Lung (tissue), 10 donors: ENCODE measurements around the gene NPIPA5. TPM values are rescaled to one million over a fixed set of nuclear protein-coding genes. Genes with fewer than 3 reads are reported as not detected.
"Not testable (repeated sequence)": the region's sequence is repeated elsewhere in the genome, so short reads cannot be mapped to it uniquely, and the experiment has no call there.

ENCODE experiments used
- ATAC-seq: fragments of 200-7000 bp; cut with Tn5 transposase; one replicate; pipeline ENCODE4 v1.9.1; 2020; ENCODE audit warnings: moderate number of reproducible peaks; ENCODE audit not compliant: insufficient read depth, low FRiP score
- DNase-seq, 3 donors: peaks; one replicate each; pipeline ENCODE4 v3.0.0-alpha.2; 2013 to 2017
- H3K27ac ChIP-seq, 2 donors: one replicate each; pipeline ENCODE4 v1.5.1; 2013; ENCODE audit warnings: mild to moderate bottlenecking in 2 of 2, moderate library complexity in 2 of 2, control low read depth in 1 of 2, inconsistent platforms in 1 of 2, low read depth in 1 of 2, low read length in 1 of 2
- H3K27me3 ChIP-seq, 3 donors: one replicate each; pipeline ENCODE4 v1.5.1; 2013; ENCODE audit warnings: low read length in 2 of 3; ENCODE audit not compliant: control insufficient read depth in 3 of 3, insufficient read depth in 3 of 3
- H3K36me3 ChIP-seq, 4 donors: one replicate each; pipeline ENCODE4 v1.5.1; 2013; ENCODE audit warnings: low read length in 4 of 4, mild to moderate bottlenecking in 1 of 4, moderate library complexity in 1 of 4; ENCODE audit not compliant: control insufficient read depth in 4 of 4, insufficient read depth in 4 of 4
- H3K4me1 ChIP-seq, 5 donors: one replicate each; pipeline ENCODE4 v1.5.1; 2013; ENCODE audit warnings: low read length in 5 of 5, mild to moderate bottlenecking in 2 of 5, moderate library complexity in 1 of 5; ENCODE audit not compliant: control insufficient read depth in 5 of 5, insufficient read depth in 5 of 5
- H3K4me3 ChIP-seq: one replicate; pipeline ENCODE4 v1.5.1; 2013; ENCODE audit warnings: mild to moderate bottlenecking, control low read depth, moderate library complexity
- H3K9ac ChIP-seq, 2 donors: one replicate each; pipeline ENCODE4 v1.5.1; 2013; ENCODE audit warnings: low read length in 2 of 2, control low read depth in 1 of 2; ENCODE audit not compliant: insufficient read depth in 1 of 2
- H3K9me3 ChIP-seq, 4 donors: one replicate each; pipeline ENCODE4 v1.5.1; 2013; ENCODE audit warnings: low read length in 3 of 4, mild to moderate bottlenecking in 1 of 4, moderate library complexity in 1 of 4; ENCODE audit not compliant: control insufficient read depth in 4 of 4, insufficient read depth in 3 of 4
- WGBS, 2 donors: extraction: QIAGEN DNeasy Blood & Tissue Kit; methylation state at CpG; one replicate each; pipeline ENCODE4 v1.1.7; 2013; 5-methylcytosine and 5-hydroxymethylcytosine counted together
- polyA plus RNA-seq, 2 donors: library from polyadenylated mRNA; stranded (reverse); fragments of 200-250 nt; gene quantifications; one replicate each; pipeline ENCODE4 v1.2.1, GENCODE V29; 2013
- total RNA-seq, 2 donors: library from RNA; depleted of rRNA in 1 of 2; stranded (reverse); fragments of >200 nt in 1 of 2; gene quantifications; one replicate each; pipeline ENCODE4 v1.2.1, GENCODE V29; 2014 to 2021
- donor health status: Bipolar disorder and iron deficiency.
- donor health status: healthy.
- donor health status: DM: yes; HTN: yes; CAD: no.

The NPIPA5 gene
- total and polyA plus RNA-seq, 4 donors: 2.4 to 28.8 (median 8.3) TPM; not detected in 1

- ATAC-seq, H3K36me3 ChIP-seq, DNase-seq, H3K9ac ChIP-seq, H3K4me1 ChIP-seq, H3K4me3 ChIP-seq, H3K9me3 ChIP-seq, H3K27me3 ChIP-seq, H3K27ac ChIP-seq: not testable (repeated sequence)
- WGBS, 2 donors: 84 to 91% methylated on average over 6 of the region's 6 CpGs
Observed at GRCh38 chr16:15388060-15388459, 10.0 kb upstream of the NPIPA5 start.

- H3K36me3 ChIP-seq, H3K9ac ChIP-seq, H3K27ac ChIP-seq, H3K9me3 ChIP-seq, DNase-seq, H3K27me3 ChIP-seq, ATAC-seq, H3K4me3 ChIP-seq, H3K4me1 ChIP-seq: not testable (repeated sequence)
- 58 to 86% methylated on average over 3 of the region's 3 CpGs for WGBS, 2 donors
Observed at GRCh38 chr16:15382810-15383209, 4.7 kb upstream of the NPIPA5 start.

DNA sequence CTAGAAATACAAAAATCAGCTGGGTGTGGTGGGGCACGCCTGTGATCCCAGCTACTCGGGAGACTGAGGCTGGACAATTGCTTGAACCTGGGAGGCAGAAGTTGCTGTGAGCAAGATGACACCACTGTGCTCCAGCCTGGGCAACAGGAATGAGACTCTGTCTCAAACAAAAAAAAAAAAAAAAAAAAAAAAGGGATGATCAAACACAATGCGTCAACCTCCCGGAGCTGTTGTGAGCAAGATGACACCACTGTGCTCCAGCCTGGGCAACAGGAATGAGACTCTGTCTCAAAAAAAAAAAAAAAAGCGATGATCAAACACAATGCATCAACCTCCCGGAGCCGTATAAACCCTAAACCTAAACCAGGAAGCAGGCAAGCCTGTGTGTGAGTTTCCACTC lies 20.6 kb downstream of the NPIPA5 start:
- H3K4me3 ChIP-seq, H3K36me3 ChIP-seq: not testable (repeated sequence)
- 82 to 89% methylated on average over 3 of the region's 7 CpGs for WGBS, 2 donors

GRCh38 chr16:15354846-15355245 lies 23.2 kb downstream of the NPIPA5 start:
- not testable (repeated sequence) for H3K4me1 ChIP-seq, H3K9ac ChIP-seq, H3K27ac ChIP-seq, H3K27me3 ChIP-seq, H3K4me3 ChIP-seq, DNase-seq, ATAC-seq, H3K36me3 ChIP-seq, H3K9me3 ChIP-seq
- no CpG with 5 or more reads among the region's 2 CpGs for WGBS, 2 donors

More for the DNA sequence above, 20.6 kb downstream of the NPIPA5 start:
- DNase-seq, H3K4me1 ChIP-seq, H3K9me3 ChIP-seq, ATAC-seq, H3K27ac ChIP-seq, H3K27me3 ChIP-seq, H3K9ac ChIP-seq: not testable (repeated sequence)

GRCh38 chr16:15352852-15353251 lies 25.2 kb downstream of the NPIPA5 start:
- WGBS, 2 donors: 77 to 81% methylated on average over 1 of the region's 3 CpGs
- H3K27ac ChIP-seq, H3K9me3 ChIP-seq, H3K4me1 ChIP-seq, H3K9ac ChIP-seq, H3K36me3 ChIP-seq, DNase-seq, H3K27me3 ChIP-seq, ATAC-seq, H3K4me3 ChIP-seq: not testable (repeated sequence)

- WGBS, 2 donors: no CpG with 5 or more reads among the region's 5 CpGs
- not testable (repeated sequence) for H3K9me3 ChIP-seq, ATAC-seq, H3K4me1 ChIP-seq, H3K36me3 ChIP-seq, H3K4me3 ChIP-seq, H3K27ac ChIP-seq, DNase-seq, H3K9ac ChIP-seq, H3K27me3 ChIP-seq
Observed at GRCh38 chr16:15351745-15352144, 26.3 kb downstream of the NPIPA5 start.

GRCh38 chr16:15351251-15351650 lies 26.8 kb downstream of the NPIPA5 start:
- H3K27me3 ChIP-seq, H3K27ac ChIP-seq, H3K36me3 ChIP-seq, DNase-seq, H3K9me3 ChIP-seq, H3K4me3 ChIP-seq, ATAC-seq, H3K4me1 ChIP-seq, H3K9ac ChIP-seq: not testable (repeated sequence)
- no CpG with 5 or more reads among the region's 11 CpGs for WGBS, 2 donors

GRCh38 chr16:15348721-15349120 lies 29.4 kb downstream of the NPIPA5 start:
- H3K36me3 ChIP-seq, H3K27me3 ChIP-seq, H3K9ac ChIP-seq, H3K4me3 ChIP-seq, DNase-seq, ATAC-seq, H3K9me3 ChIP-seq, H3K27ac ChIP-seq, H3K4me1 ChIP-seq: not testable (repeated sequence)
- no CpG with 5 or more reads among the region's 7 CpGs for WGBS, 2 donors

DNA sequence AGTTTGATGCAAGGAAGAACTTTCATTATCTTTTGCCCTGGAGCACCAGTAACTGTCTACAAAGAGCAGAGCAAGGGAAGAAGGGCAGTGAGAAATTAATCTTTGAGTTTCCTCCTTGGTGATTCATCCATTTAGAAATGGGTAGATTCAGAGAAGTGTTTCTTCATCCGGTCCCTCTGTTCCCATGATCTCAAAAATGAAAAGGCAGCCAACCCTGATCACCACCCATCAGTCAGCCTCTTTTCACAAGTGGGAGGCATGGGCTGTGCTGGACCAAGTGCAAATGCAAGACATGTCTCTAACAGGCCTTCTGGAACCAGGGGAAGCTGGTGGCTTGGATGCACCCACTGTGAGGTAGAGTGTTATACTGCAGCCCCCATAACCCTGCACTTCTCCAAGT lies 35.8 kb downstream of the NPIPA5 start:
- H3K27me3 ChIP-seq, H3K4me1 ChIP-seq, DNase-seq, H3K4me3 ChIP-seq, ATAC-seq, H3K9ac ChIP-seq, H3K9me3 ChIP-seq, H3K36me3 ChIP-seq, H3K27ac ChIP-seq: not testable (repeated sequence)
- WGBS, 2 donors: no CpG with 5 or more reads among the region's 1 CpG
